Endodermal cell (in vitro differentiated cells): ENCODE results near the gene CDX2. TPM values are rescaled to one million over a fixed set of nuclear protein-coding genes. Genes with fewer than 3 reads are reported as not detected.

Source experiments
- DNase-seq: peaks from one replicate; pipeline ENCODE4 v3.0.0-alpha.2; 2017
- H3K27ac ChIP-seq: 2 replicates; pipeline ENCODE4 v1.5.1; 2013; ENCODE audit warnings: mild to moderate bottlenecking, low read depth, low read length, moderate library complexity
- H3K27me3 ChIP-seq: 2 replicates; pipeline ENCODE4 v1.6.1; 2013; ENCODE audit warnings: mild to moderate bottlenecking, low read length, moderate library complexity; ENCODE audit not compliant: insufficient read depth, control insufficient read depth, poor library complexity, severe bottlenecking
- H3K36me3 ChIP-seq: 2 replicates; pipeline ENCODE4 v1.7.0; 2013; ENCODE audit warnings: mild to moderate bottlenecking, low read length, moderate library complexity; ENCODE audit not compliant: control insufficient read depth, insufficient read depth
- H3K4me1 ChIP-seq: one replicate; pipeline ENCODE4 v1.7.0; 2013; ENCODE audit warnings: low read length; ENCODE audit not compliant: control insufficient read depth, insufficient read depth
- H3K4me3 ChIP-seq: 2 replicates; pipeline ENCODE4 v1.5.1; 2013; ENCODE audit warnings: mild to moderate bottlenecking, low read length, moderate library complexity
- H3K9ac ChIP-seq: 2 replicates; pipeline ENCODE4 v1.6.1; 2013; ENCODE audit warnings: mild to moderate bottlenecking, low read length, moderate library complexity; ENCODE audit not compliant: poor library complexity, severe bottlenecking; ENCODE audit errors: extremely low read depth
- H3K9me3 ChIP-seq: 2 replicates; pipeline ENCODE4 v1.6.1; 2013; ENCODE audit warnings: mild to moderate bottlenecking, low read length, moderate library complexity; ENCODE audit not compliant: control insufficient read depth
- H3K27ac Mint-ChIP-seq: 2 replicates; pipeline ENCODE4 v1.8.0; 2020; ENCODE audit warnings: mixed read lengths
- H3K27me3 Mint-ChIP-seq: 2 replicates; pipeline ENCODE4 v1.8.0; 2021; ENCODE audit warnings: mild to moderate bottlenecking, mixed read lengths; ENCODE audit not compliant: insufficient read depth
- H3K36me3 Mint-ChIP-seq: 2 replicates; pipeline ENCODE4 v1.8.0; 2020; ENCODE audit warnings: low read depth, mixed read lengths
- H3K4me1 Mint-ChIP-seq: 2 replicates; pipeline ENCODE4 v1.8.0; 2020; ENCODE audit warnings: mixed read lengths
- H3K4me3 Mint-ChIP-seq: 2 replicates; pipeline ENCODE4 v1.8.0; 2020; ENCODE audit warnings: mild to moderate bottlenecking, moderate library complexity, mixed read lengths
- H3K9me3 Mint-ChIP-seq: 2 replicates; pipeline ENCODE4 v1.8.0; 2020; ENCODE audit warnings: mild to moderate bottlenecking, mixed read lengths
- WGBS, 2 experiments: methylation state at CpG; one replicate each; pipeline versions ENCODE4 v1.1.5 to v1.1.7; 2013; ENCODE audit warnings: missing lambda C conversion rate in 2 of 2, mixed read lengths in 1 of 2; ENCODE audit not compliant: insufficient coverage in 1 of 2, insufficient read length in 1 of 2; 5-methylcytosine and 5-hydroxymethylcytosine counted together
- total RNA-seq, 2 donors: library from RNA; stranded (reverse); fragmentation: NEBNext Ultra II Directional in 1 of 2; extraction: Animal tissue kit (Norgen Biotek cat#: 25700) in 1 of 2; gene quantifications; 2 replicates in 1 of 2; 3 replicates in 1 of 2; pipeline ENCODE4 v1.2.1, GENCODE V29; 2021
- TF ChIP-seq, protein P1 (sequence below): fragments of 200-600 bp; sonication (generic); conservative IDR thresholded peaks from 2 replicates; pipeline ENCODE4 v1.5.0; 2021; ENCODE audit warnings: antibody characterized with exemption, mild to moderate bottlenecking

The CDX2 gene
- total RNA-seq, 2 donors from 2014 or later, result not detected

DNA sequence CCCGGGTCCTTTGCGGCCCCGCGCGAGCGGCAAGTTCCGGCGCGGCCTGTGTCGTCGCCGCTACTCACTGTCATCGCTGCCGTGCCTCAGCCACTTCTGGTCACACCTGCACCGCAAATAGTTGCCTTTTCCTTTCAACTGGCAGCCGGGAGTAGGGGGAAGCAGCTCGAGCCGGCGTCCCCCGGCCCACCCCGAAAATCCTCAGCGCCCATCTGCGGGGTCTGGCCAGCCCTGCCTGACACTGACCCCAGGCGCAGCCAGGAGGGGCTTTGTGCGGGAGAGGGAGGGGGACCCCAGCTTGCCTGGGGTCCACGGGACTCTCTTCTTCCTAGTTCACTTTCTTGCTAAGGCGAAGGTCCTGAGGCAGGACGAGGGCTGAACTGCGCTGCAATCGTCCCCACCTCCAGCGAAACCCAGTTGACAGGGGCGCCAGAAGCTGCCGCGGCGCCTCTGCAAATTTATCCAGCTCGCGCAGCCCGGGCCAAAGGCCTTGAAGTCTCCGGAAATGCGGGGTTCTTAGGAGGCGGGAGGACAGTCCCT, 47.6 kb downstream of the CDX2 start:
- Mint-ChIP-seq H3K9me3 (no peaks in the 10 kb centered on the region), H3K27me3 (peaks cover 99% of the 10 kb centered on the region), H3K27ac (no peak overlapping the region), H3K4me3 (no peak overlapping the region), H3K4me1 (peaks cover 18% of the 10 kb centered on the region), H3K36me3 (no peaks in the 10 kb centered on the region)
- H3K9ac ChIP-seq, result no peak overlapping the region
- H3K9me3 ChIP-seq, result peaks cover 7% of the 10 kb centered on the region
- DNase-seq, result peak; percentile 66
- peaks cover 3% of the 10 kb centered on the region for H3K4me1 ChIP-seq
- H3K36me3 ChIP-seq, result no peaks in the 10 kb centered on the region
- TF ChIP-seq, protein P1, sequence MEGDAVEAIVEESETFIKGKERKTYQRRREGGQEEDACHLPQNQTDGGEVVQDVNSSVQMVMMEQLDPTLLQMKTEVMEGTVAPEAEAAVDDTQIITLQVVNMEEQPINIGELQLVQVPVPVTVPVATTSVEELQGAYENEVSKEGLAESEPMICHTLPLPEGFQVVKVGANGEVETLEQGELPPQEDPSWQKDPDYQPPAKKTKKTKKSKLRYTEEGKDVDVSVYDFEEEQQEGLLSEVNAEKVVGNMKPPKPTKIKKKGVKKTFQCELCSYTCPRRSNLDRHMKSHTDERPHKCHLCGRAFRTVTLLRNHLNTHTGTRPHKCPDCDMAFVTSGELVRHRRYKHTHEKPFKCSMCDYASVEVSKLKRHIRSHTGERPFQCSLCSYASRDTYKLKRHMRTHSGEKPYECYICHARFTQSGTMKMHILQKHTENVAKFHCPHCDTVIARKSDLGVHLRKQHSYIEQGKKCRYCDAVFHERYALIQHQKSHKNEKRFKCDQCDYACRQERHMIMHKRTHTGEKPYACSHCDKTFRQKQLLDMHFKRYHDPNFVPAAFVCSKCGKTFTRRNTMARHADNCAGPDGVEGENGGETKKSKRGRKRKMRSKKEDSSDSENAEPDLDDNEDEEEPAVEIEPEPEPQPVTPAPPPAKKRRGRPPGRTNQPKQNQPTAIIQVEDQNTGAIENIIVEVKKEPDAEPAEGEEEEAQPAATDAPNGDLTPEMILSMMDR, result no peak
- WGBS, 2 experiments, result 1 to 2% methylated on average over 30 to 41 of the region's 41 CpGs
- H3K4me3 ChIP-seq, result peak overlapping the region; percentile 49
- H3K27me3 ChIP-seq, result peaks cover 100% of the 10 kb centered on the region
- H3K27ac ChIP-seq, result no peak overlapping the region

DNA sequence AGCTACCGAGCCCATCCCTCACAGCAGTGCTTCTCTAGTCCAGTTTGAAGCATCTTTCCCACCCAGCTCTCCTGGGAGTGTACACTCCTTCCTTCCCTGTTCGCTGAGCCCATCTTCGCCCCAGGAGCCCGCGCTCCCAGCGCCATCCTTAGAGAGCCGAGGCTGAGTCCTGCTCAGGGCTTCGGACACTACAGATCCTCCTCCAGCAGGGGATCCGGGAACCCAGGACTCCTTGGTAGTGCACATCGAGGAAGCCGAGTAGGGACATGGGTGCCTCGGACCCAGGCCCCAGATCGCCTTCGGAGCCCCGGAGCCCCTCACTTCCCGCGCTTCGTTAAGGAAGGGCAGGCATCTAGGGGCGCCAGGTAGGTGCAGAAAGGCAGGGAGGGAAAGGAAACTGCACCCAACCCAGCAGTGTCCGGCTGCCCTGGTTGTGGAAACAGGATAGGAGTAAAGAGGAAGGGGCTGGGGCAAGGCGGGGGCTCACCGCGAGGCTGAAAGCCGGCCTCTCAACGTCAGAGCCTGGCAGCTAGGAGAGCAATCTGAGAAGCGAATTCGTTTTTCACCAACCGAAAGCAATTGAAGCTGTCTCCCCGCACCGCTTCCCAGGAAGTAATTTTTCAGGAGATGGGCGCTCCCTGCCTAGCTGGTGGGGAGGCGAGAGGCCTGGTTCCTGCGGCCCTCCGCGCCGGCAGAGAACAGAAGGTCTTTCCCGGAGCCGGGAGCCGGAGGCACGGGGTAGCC, 48.3 kb downstream of the CDX2 start:
- Histone ChIP-seq H3K4me3 (peak overlapping the region; percentile 49), H3K9ac (no peak overlapping the region), H3K4me1 (peaks cover 3% of the 10 kb centered on the region), H3K36me3 (no peaks in the 10 kb centered on the region), H3K9me3 (peaks cover 7% of the 10 kb centered on the region), H3K27ac (no peak overlapping the region), H3K27me3 (peaks cover 100% of the 10 kb centered on the region)
- Mint-ChIP-seq H3K27ac (no peak overlapping the region), H3K4me1 (peaks cover 19% of the 10 kb centered on the region), H3K36me3 (no peaks in the 10 kb centered on the region), H3K4me3 (peak overlapping the region; percentile 46), H3K27me3 (peaks cover 99% of the 10 kb centered on the region), H3K9me3 (peaks cover under 1% of the 10 kb centered on the region)
- TF ChIP-seq, protein P1, result peak; percentile 49
- DNase-seq, result peak; percentile 72
- WGBS, 2 experiments, result 2 to 5% methylated on average over 12 to 40 of the region's 40 CpGs

DNA sequence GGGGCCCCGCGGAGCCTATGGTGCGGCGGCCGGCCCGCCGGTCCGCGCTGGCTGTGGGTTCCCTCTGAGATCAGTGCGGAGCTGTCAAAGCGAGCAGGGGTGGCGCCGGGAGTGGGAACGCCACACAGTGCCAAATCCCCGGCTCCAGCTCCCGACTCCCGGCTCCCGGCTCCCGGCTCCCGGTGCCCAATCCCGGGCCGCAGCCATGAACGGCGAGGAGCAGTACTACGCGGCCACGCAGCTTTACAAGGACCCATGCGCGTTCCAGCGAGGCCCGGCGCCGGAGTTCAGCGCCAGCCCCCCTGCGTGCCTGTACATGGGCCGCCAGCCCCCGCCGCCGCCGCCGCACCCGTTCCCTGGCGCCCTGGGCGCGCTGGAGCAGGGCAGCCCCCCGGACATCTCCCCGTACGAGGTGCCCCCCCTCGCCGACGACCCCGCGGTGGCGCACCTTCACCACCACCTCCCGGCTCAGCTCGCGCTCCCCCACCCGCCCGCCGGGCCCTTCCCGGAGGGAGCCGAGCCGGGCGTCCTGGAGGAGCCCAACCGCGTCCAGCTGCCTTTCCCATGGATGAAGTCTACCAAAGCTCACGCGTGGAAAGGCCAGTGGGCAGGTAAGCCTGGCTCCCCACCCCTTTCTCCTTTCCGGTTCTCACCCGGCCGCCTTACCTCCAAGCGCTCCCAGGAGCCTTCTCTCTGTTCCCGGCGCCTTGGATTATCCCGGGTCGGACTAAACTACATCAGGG, 49.0 kb downstream of the CDX2 start, which contains the start of gene PDX1:
PDX1 (plus strand) TSS at position 67 of the 743 bp plus-strand sequence; CDS start at position 206, 139 bp downstream.
- peaks cover 100% of the 10 kb centered on the region for H3K27me3 ChIP-seq
- no peak within 1 kb of the TSS for H3K27ac ChIP-seq
- no peak within 1 kb of the TSS for H3K9ac ChIP-seq
- no peaks in the 10 kb centered on the region for H3K9me3 ChIP-seq
- Mint-ChIP-seq H3K27me3 (peaks cover 99% of the 10 kb centered on the region), H3K4me1 (peaks cover 25% of the 10 kb centered on the region), H3K27ac (no peak within 1 kb of the TSS), H3K36me3 (no peaks in the 10 kb centered on the region), H3K9me3 (peaks cover 3% of the 10 kb centered on the region), H3K4me3 (peak within 1 kb of the TSS; percentile 46)
- TF ChIP-seq, protein P1, result no peak
- no peaks in the 10 kb centered on the region for H3K36me3 ChIP-seq
- 1 to 2% methylated on average over 12 to 76 of the region's 76 CpGs for WGBS, 2 experiments
- peak within 1 kb of the TSS; percentile 49 for H3K4me3 ChIP-seq
- DNase-seq, result peak; percentile 90
- H3K4me1 ChIP-seq, result peaks cover 3% of the 10 kb centered on the region
